NCI-H774 (cell line): Measurements from ENCODE around the gene JMJD1C.

Source experiments
- DNase-seq: peaks from one replicate; lab custom pipeline; 2025; lab: John Stamatoyannopoulos, UW

Gene JMJD1C

GRCh38 chr10:63221950-63222349, 243.8 kb downstream of the JMJD1C start:
- DNase-seq = no peak

GRCh38 chr10:63219749-63220148, 246.0 kb downstream of the JMJD1C start:
- no peak for DNase-seq

DNA sequence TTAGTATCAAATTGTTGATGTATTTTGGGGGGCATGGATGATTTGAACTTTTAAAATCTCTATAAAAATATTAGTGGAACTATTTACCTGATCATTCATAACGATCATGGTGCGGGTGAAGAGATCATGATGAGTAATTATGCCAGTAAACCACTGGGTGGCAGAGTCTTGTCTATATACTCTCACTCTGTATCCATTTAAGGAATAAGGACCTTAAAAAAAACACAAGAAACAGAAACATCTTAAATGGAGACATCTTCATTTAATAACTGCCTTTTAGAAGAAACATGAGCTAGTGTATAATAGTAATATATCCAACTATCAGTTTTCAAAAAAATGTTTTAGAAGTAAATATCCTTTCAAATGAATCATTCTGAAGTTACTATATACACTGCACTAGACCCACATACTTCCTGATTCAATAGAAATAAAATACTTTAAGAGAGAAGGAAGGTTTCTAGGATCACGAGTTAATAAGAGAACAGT, 248.6 kb downstream of the JMJD1C start:
- no peak for DNase-seq

- no peak for DNase-seq
Observed at GRCh38 chr10:63214571-63214970, 251.2 kb downstream of the JMJD1C start.

DNA sequence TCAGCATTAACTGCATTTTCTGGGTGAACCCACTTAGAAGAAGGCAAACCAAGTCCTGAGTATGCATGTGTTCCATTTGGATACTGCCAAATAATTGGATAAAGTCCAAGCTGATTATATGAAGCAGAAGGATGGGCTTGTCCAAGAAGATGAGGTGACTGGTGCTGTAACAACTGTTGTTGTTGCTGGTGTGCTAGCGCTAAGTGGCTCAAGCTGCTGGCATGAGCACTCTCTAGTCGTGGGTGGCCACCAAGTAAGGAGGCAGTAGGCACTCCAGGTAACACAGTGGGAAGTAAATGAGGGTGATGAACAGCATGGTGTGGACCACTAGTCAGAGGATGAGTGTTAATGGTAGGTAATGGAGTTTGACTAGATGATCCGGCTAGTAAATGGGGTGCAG, 252.3 kb downstream of the JMJD1C start:
- DNase-seq = no peak

DNA sequence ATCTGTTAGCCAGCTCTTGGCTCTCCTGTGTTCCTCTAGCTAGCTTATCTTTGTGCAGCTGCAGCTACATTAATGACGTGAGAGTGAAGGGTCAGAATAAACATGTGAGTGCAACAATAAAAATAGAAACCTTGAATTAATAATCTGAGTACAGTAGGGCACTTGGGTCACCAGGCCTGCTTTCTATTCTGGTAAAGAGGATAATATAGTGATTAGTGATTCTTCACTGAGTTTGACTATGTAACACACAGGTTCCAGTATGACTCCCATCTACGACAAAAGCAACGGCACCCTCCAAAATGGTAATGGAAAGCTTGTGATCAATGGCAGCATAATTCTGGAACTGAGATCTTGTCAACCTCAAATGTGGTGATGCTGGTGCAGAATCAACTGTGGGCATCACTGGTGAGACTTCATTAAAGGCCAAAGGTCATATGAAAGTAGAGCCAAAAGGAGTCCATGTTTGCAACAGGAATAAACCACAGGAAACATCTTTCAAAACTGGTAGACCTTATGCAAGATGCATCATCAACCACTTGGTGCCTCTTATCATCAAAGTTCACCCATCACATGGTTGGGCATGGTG, 255.1 kb downstream of the JMJD1C start:
- DNase-seq = no peak

DNA sequence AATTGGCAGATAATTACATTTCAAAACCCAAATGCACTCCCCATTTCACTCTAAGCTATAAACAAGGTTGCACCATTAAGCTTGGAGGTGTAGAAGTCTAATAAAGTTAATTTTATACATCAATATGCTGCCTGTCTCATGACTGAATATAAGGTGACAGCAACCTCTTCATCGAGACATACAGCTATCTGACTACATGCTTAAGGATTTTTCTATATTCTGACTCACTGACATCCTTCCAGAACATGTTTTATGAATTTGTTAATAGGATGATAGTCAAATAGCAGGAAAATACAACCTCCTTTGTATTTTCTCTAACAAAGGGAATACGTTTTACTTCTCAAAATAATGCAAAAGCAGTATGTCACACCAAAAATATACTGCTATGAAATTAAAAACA, 256.1 kb downstream of the JMJD1C start:
- no peak for DNase-seq

DNA sequence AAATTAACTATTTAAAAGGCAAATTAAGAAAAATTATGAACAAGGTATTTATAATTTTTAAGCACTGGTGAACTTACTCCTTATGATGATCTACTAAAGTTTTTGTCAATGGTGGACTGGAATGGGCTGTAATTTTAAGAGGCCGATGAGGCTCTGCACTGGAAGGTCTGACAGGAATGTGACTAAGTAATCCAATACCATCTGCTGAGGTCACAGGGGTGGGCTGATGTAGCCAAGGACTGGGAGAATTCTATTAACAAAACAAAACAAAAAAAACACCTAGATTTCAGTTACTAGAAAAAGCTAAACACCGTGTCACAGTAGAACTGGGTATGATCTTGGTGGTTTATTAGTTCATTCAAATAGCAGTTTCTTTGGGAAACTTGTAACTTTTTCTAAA, 256.8 kb downstream of the JMJD1C start:
- DNase-seq = no peak

GRCh38 chr10:63206997-63207811, 258.6 kb downstream of the JMJD1C start:
- no peak for DNase-seq

- no peak for DNase-seq
Observed at GRCh38 chr10:63206576-63206975, 259.2 kb downstream of the JMJD1C start.

DNA sequence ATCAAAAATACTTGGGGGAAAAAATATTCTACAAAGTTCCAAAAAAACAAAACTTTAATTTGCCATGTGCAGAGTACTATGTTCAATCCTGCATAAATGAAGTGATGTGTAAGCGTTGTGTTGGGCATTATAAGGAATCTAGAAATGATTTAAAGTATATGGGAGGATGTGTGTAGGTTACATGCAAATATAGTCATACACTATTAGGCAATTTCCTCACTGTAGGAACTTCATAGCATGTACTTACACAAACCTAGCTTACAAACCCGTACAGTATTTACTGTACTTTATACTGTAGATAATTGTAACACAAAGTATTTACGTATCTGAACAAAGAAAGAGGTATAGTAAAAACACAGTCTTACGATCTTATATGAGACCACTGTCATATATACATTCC, 260.4 kb downstream of the JMJD1C start:
- no peak for DNase-seq

DNA sequence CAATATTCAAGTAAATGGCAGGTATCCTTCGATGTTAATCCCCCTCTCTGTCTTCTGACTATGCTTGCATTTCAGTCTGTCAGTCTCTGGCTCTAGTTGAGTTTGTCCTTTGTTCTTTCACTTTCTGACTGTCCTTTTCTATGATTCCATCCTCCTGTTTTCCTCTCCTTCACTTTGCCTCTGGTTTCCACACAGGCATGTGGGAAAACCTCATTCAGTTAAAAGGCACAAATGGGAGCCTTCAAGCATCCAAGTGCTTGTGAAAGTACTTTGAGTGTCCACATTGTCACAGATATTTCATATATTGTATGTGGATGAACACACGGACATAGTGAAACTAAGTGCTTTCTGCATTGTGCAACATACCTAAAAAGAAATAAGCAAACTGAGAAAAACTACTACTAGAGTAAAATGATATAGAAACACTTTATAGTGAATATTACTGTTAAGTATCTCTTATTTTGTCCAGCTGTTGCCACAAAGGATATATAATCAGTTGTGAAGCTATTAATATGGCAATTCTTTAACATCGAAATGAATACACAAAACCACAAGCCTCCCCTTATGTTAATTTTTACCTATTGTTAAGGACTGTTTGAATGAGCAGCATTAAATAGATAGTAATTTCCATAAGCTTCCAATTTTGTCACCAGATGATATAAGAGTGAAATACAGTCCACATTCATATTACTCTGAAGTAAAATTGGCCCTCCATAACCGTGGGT, 260.9 kb downstream of the JMJD1C start:
- no peak for DNase-seq

GRCh38 chr10:63201118-63201517, 264.7 kb downstream of the JMJD1C start:
- no peak for DNase-seq

- DNase-seq = no peak
Observed at GRCh38 chr10:63200431-63200830, 265.3 kb downstream of the JMJD1C start.

GRCh38 chr10:63199716-63200115, 266.1 kb downstream of the JMJD1C start:
- no peak for DNase-seq

GRCh38 chr10:63197344-63198092, 268.3 kb downstream of the JMJD1C start:
- no peak for DNase-seq

GRCh38 chr10:63192826-63193225, 273.0 kb downstream of the JMJD1C start:
- DNase-seq = no peak

DNA sequence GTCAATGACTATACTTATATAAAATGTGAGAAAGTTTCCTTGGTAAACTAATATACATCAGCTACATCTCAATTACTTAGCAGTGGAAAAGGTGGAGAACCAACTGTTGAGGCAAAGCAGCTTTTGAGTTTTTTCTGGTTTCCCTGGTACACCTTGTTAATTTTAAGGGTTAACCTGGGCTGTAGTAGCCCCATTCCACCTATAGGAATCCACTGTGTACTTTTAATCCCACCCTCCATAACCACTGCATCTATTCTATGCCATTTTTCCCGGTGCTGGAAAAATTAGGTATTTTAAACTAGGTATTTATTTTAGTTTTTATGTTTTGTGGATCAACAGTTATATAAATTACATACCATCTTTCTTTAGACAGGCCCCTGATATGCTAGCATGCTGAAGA, 290.2 kb downstream of the JMJD1C start:
- DNase-seq = no peak

- DNase-seq = no peak
Observed at GRCh38 chr10:63173468-63174232, 292.1 kb downstream of the JMJD1C start.

- DNase-seq = no peak
Observed at GRCh38 chr10:63171926-63172325, 293.9 kb downstream of the JMJD1C start.

GRCh38 chr10:63171255-63171855, 294.4 kb downstream of the JMJD1C start:
- DNase-seq = no peak
